HG02938 (cell line): Measurements from ENCODE around the gene KCNT1.

Experiments
- ATAC-seq: cut with Tn5 transposase; IDR thresholded peaks from one replicate; pipeline ENCODE4 v1.9.1; 2021; ENCODE audit warnings: mild to moderate bottlenecking, moderate library complexity; ENCODE audit not compliant: unreplicated experiment

Gene KCNT1

GRCh38 chr9:135777623-135778177 lies 75.7 kb downstream of the KCNT1 start:
- no peak for ATAC-seq

- no peak for ATAC-seq
These were observed 76.4 kb downstream of the KCNT1 start for GRCh38 chr9:135778421-135778820.

GRCh38 chr9:135779571-135779970 lies 77.6 kb downstream of the KCNT1 start:
- ATAC-seq: no peak

GRCh38 chr9:135780086-135780485 lies 78.1 kb downstream of the KCNT1 start:
- no peak for ATAC-seq

GRCh38 chr9:135780626-135781025 lies 78.6 kb downstream of the KCNT1 start:
- no peak for ATAC-seq

GRCh38 chr9:135782946-135783345 lies 81.0 kb downstream of the KCNT1 start:
- no peak for ATAC-seq

- no peak for ATAC-seq
These were observed 81.7 kb downstream of the KCNT1 start for GRCh38 chr9:135783540-135784245.

- no peak for ATAC-seq
These were observed 83.1 kb downstream of the KCNT1 start for GRCh38 chr9:135785013-135785575.

GRCh38 chr9:135786146-135786690 lies 84.2 kb downstream of the KCNT1 start:
- ATAC-seq: no peak

GRCh38 chr9:135787317-135787716 lies 85.3 kb downstream of the KCNT1 start:
- no peak for ATAC-seq

GRCh38 chr9:135787776-135788575 lies 86.0 kb downstream of the KCNT1 start:
- no peak for ATAC-seq

- no peak for ATAC-seq
These were observed 86.8 kb downstream of the KCNT1 start for GRCh38 chr9:135788576-135789300.

- ATAC-seq: no peak
These were observed 87.9 kb downstream of the KCNT1 start for GRCh38 chr9:135789838-135790291.

- no peak for ATAC-seq
These were observed 88.4 kb downstream of the KCNT1 start for GRCh38 chr9:135790356-135790755.

GRCh38 chr9:135790850-135791249 lies 88.9 kb downstream of the KCNT1 start:
- ATAC-seq: no peak

GRCh38 chr9:135791431-135792267 lies 89.7 kb downstream of the KCNT1 start:
- ATAC-seq: no peak

- no peak for ATAC-seq
These were observed 90.5 kb downstream of the KCNT1 start for GRCh38 chr9:135792268-135793128.

GRCh38 chr9:135793221-135794056 lies 91.5 kb downstream of the KCNT1 start:
- ATAC-seq: no peak
